ENCODE data around the gene PLCG1. TPM values are rescaled to one million over a fixed set of nuclear protein-coding genes. Genes with fewer than 3 reads are reported as not detected.

PLCG1 gene
- total and polyA plus RNA-seq, 2 of the 8 experiments (the other 6 are each of a cell fraction or from before 2014, with no cell fraction given), result 103 to 154 TPM

DNA sequence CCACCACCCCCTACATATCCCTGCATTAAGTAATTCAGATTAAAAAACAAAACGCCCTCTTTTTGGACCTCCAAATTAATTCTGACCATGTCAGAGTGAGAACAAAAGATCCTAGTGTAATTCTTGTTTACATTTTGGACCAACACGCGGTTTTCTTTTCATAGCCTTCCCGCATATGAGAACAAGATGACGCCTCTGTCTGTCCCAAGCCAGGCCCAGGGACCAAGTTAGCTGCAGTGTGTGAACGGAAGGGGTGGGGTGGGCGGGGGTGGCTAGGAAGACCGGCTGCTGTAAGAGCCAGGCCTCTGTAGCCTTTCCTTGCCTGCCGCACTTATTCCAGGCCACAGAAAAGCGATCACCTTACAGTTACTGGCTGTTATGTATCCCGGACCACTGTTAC lies 68.0 kb downstream of the PLCG1 start (continued):
- TF ChIP-seq, protein P1, sequence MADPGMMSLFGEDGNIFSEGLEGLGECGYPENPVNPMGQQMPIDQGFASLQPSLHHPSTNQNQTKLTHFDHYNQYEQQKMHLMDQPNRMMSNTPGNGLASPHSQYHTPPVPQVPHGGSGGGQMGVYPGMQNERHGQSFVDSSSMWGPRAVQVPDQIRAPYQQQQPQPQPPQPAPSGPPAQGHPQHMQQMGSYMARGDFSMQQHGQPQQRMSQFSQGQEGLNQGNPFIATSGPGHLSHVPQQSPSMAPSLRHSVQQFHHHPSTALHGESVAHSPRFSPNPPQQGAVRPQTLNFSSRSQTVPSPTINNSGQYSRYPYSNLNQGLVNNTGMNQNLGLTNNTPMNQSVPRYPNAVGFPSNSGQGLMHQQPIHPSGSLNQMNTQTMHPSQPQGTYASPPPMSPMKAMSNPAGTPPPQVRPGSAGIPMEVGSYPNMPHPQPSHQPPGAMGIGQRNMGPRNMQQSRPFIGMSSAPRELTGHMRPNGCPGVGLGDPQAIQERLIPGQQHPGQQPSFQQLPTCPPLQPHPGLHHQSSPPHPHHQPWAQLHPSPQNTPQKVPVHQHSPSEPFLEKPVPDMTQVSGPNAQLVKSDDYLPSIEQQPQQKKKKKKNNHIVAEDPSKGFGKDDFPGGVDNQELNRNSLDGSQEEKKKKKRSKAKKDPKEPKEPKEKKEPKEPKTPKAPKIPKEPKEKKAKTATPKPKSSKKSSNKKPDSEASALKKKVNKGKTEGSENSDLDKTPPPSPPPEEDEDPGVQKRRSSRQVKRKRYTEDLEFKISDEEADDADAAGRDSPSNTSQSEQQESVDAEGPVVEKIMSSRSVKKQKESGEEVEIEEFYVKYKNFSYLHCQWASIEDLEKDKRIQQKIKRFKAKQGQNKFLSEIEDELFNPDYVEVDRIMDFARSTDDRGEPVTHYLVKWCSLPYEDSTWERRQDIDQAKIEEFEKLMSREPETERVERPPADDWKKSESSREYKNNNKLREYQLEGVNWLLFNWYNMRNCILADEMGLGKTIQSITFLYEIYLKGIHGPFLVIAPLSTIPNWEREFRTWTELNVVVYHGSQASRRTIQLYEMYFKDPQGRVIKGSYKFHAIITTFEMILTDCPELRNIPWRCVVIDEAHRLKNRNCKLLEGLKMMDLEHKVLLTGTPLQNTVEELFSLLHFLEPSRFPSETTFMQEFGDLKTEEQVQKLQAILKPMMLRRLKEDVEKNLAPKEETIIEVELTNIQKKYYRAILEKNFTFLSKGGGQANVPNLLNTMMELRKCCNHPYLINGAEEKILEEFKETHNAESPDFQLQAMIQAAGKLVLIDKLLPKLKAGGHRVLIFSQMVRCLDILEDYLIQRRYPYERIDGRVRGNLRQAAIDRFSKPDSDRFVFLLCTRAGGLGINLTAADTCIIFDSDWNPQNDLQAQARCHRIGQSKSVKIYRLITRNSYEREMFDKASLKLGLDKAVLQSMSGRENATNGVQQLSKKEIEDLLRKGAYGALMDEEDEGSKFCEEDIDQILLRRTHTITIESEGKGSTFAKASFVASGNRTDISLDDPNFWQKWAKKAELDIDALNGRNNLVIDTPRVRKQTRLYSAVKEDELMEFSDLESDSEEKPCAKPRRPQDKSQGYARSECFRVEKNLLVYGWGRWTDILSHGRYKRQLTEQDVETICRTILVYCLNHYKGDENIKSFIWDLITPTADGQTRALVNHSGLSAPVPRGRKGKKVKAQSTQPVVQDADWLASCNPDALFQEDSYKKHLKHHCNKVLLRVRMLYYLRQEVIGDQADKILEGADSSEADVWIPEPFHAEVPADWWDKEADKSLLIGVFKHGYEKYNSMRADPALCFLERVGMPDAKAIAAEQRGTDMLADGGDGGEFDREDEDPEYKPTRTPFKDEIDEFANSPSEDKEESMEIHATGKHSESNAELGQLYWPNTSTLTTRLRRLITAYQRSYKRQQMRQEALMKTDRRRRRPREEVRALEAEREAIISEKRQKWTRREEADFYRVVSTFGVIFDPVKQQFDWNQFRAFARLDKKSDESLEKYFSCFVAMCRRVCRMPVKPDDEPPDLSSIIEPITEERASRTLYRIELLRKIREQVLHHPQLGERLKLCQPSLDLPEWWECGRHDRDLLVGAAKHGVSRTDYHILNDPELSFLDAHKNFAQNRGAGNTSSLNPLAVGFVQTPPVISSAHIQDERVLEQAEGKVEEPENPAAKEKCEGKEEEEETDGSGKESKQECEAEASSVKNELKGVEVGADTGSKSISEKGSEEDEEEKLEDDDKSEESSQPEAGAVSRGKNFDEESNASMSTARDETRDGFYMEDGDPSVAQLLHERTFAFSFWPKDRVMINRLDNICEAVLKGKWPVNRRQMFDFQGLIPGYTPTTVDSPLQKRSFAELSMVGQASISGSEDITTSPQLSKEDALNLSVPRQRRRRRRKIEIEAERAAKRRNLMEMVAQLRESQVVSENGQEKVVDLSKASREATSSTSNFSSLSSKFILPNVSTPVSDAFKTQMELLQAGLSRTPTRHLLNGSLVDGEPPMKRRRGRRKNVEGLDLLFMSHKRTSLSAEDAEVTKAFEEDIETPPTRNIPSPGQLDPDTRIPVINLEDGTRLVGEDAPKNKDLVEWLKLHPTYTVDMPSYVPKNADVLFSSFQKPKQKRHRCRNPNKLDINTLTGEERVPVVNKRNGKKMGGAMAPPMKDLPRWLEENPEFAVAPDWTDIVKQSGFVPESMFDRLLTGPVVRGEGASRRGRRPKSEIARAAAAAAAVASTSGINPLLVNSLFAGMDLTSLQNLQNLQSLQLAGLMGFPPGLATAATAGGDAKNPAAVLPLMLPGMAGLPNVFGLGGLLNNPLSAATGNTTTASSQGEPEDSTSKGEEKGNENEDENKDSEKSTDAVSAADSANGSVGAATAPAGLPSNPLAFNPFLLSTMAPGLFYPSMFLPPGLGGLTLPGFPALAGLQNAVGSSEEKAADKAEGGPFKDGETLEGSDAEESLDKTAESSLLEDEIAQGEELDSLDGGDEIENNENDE (IDR thresholded peaks at IDR 0.05; ENCODE audit: insufficient replicate concordance, low read length), result no peak
- TF ChIP-seq HDAC6 (IDR thresholded peaks at IDR 0.05; ENCODE audit: low read depth, low read length) (no peak), TCF12 (IDR thresholded peaks at IDR 0.05; ENCODE audit: low read depth, low read length) (no peak), CBX8 (IDR thresholded peaks at IDR 0.05; ENCODE audit: borderline replicate concordance, low read depth, low read length) (no peak), PHF8 (conservative IDR thresholded peaks at IDR 0.05; ENCODE audit: low read depth, low read length) (no peak)
